ENCODE results near the gene COL9A3. TPM values are rescaled to one million over a fixed set of nuclear protein-coding genes. Genes with fewer than 3 reads are reported as not detected.

Gene COL9A3
- total RNA-seq, 5 donors from 2014 or later (not counting 1 experiment from before 2014, with no cell fraction given): 0.51 to 2.1 (median 0.75) TPM; not detected in 1

GRCh38 chr20:62784497-62784896, 32.4 kb upstream of the COL9A3 start:
- POLR2A ChIA-PET: no interaction called here

GRCh38 chr20:62785393-62785792, 31.5 kb upstream of the COL9A3 start:
- H3K36me3 ChIP-seq (ENCODE audit: control insufficient read depth in 2 of 2, extremely low read depth in 1 of 2, insufficient read depth in 1 of 2, low read length in 1 of 2): no peaks in the 10 kb centered on the region
- 88% methylated on average over 9 of the region's 11 CpGs for WGBS (ENCODE audit: insufficient coverage)
- H3K27me3 ChIP-seq (replicated peaks in 1 of 2; ENCODE audit: control insufficient read depth in 2 of 2, extremely low read depth in 1 of 2, insufficient read depth in 2 of 2, low read length in 1 of 2): peaks cover 0 to 4% of the 10 kb centered on the region in 2 experiments
- CTCF ChIA-PET: no interaction called here
- Mint-ChIP-seq H3K27me3 (no peaks in the 10 kb centered on the region), H3K9me3 (no peaks in the 10 kb centered on the region), H3K4me3 (no peak overlapping the region), H3K36me3 (no peaks in the 10 kb centered on the region), H3K4me1 (peaks cover 2 to 5% (median 5%) of the 10 kb centered on the region in 3 donors), H3K27ac (no peak overlapping the region)
- POLR2A ChIA-PET: no interaction called here
- DNase-seq: no peak
- no peaks in the 10 kb centered on the region for H3K9me3 ChIP-seq
- H3K4me1 ChIP-seq (ENCODE audit: control insufficient read depth in 1 of 2, extremely low read depth in 1 of 2, insufficient read depth in 2 of 2, low read length in 2 of 2): peaks cover 0 to 4% of the 10 kb centered on the region in 2 experiments
- H3K27ac ChIP-seq (ENCODE audit: low read length): no peak overlapping the region
- H3K4me3 ChIP-seq (ENCODE audit: control insufficient read depth in 1 of 2, extremely low read depth in 1 of 2, low read length in 1 of 2): no peak overlapping the region
- ATAC-seq (replicated peaks in 1 of 4): no peak

More at GRCh38 chr20:62784497-62784896, 32.4 kb upstream of the COL9A3 start:
- no peaks in the 10 kb centered on the region for H3K9me3 ChIP-seq
- peaks cover 0 to 4% of the 10 kb centered on the region in 2 experiments for H3K4me1 ChIP-seq (ENCODE audit: control insufficient read depth in 1 of 2, extremely low read depth in 1 of 2, insufficient read depth in 2 of 2, low read length in 2 of 2)
- H3K27me3 Mint-ChIP-seq: no peaks in the 10 kb centered on the region
- DNase-seq (no peak), ATAC-seq (replicated peaks in 1 of 4) (no peak)
- H3K9me3 Mint-ChIP-seq: no peaks in the 10 kb centered on the region
- H3K27me3 ChIP-seq (replicated peaks in 1 of 2; ENCODE audit: control insufficient read depth in 2 of 2, extremely low read depth in 1 of 2, insufficient read depth in 2 of 2, low read length in 1 of 2): peaks cover 0 to 4% of the 10 kb centered on the region in 2 experiments
- no peak overlapping the region for H3K27ac Mint-ChIP-seq
- H3K27ac ChIP-seq (ENCODE audit: low read length): no peak overlapping the region
- H3K36me3 Mint-ChIP-seq: no peaks in the 10 kb centered on the region
- no peak overlapping the region for H3K4me3 ChIP-seq (ENCODE audit: control insufficient read depth in 1 of 2, extremely low read depth in 1 of 2, low read length in 1 of 2)
- H3K4me1 Mint-ChIP-seq: peaks cover 2 to 5% (median 5%) of the 10 kb centered on the region in 3 donors
- no peak overlapping the region for H3K4me3 Mint-ChIP-seq
- CTCF ChIA-PET: no interaction called here
- no peaks in the 10 kb centered on the region for H3K36me3 ChIP-seq (ENCODE audit: control insufficient read depth in 2 of 2, extremely low read depth in 1 of 2, insufficient read depth in 1 of 2, low read length in 1 of 2)
- 94% methylated on average over 12 of the region's 16 CpGs for WGBS (ENCODE audit: insufficient coverage)

DNA sequence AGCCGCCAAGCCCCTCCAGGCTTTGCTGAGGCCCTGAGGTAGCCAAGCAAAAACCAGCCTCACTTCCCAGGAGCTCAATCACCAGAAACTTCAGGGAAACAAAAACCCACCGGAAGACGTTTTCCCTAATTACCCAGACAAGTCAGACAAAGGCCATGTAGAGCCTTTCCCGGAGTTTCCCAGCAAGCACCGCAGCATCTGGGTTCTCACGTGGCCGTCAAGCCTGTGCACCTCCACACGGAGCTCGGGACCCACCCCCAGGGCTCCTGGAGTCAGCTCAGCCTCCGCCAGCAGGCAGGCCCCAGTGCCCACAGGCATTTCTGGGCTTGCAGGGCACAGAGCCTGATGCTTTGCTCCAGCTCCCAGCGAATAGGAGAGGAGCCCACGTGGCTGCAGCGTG, 30.7 kb upstream of the COL9A3 start:
- Histone ChIP-seq H3K4me3 (ENCODE audit: control insufficient read depth in 1 of 2, extremely low read depth in 1 of 2, low read length in 1 of 2) (no peak overlapping the region), H3K9me3 (no peaks in the 10 kb centered on the region), H3K4me1 (ENCODE audit: control insufficient read depth in 1 of 2, extremely low read depth in 1 of 2, insufficient read depth in 2 of 2, low read length in 2 of 2) (peaks cover under 1 to 5% of the 10 kb centered on the region in 2 experiments), H3K27me3 (replicated peaks in 1 of 2; ENCODE audit: control insufficient read depth in 2 of 2, extremely low read depth in 1 of 2, insufficient read depth in 2 of 2, low read length in 1 of 2) (peaks cover 0 to 4% of the 10 kb centered on the region in 2 experiments), H3K36me3 (ENCODE audit: control insufficient read depth in 2 of 2, extremely low read depth in 1 of 2, insufficient read depth in 1 of 2, low read length in 1 of 2) (no peaks in the 10 kb centered on the region), H3K27ac (ENCODE audit: low read length) (no peak overlapping the region)
- WGBS (ENCODE audit: insufficient coverage): 83% methylated on average over 13 of the region's 13 CpGs
- POLR2A ChIA-PET: no interaction called here
- no peaks in the 10 kb centered on the region for H3K9me3 Mint-ChIP-seq
- ATAC-seq (replicated peaks in 1 of 4): no peak
- CTCF ChIA-PET: interaction anchor here in 1 of 2 donors (0.6 kb wide), 1 partner anchor 157 kb away, joined by 3 read pairs; no protein-coding TSS in a partner anchor
- no peak overlapping the region for H3K27ac Mint-ChIP-seq
- H3K36me3 Mint-ChIP-seq: no peaks in the 10 kb centered on the region
- H3K27me3 Mint-ChIP-seq: no peaks in the 10 kb centered on the region
- H3K4me3 Mint-ChIP-seq: no peak overlapping the region
- no peak for DNase-seq
- peaks cover 3 to 6% (median 6%) of the 10 kb centered on the region in 3 donors for H3K4me1 Mint-ChIP-seq

- no peaks in the 10 kb centered on the region for H3K36me3 ChIP-seq (ENCODE audit: control insufficient read depth in 2 of 2, extremely low read depth in 1 of 2, insufficient read depth in 1 of 2, low read length in 1 of 2)
- H3K27ac ChIP-seq (ENCODE audit: low read length): no peak overlapping the region
- DNase-seq (no peak), ATAC-seq (replicated peaks in 1 of 4) (no peak)
- ChIA-PET POLR2A (no interaction called here), CTCF (no interaction called here)
- no peak overlapping the region for H3K4me3 ChIP-seq (ENCODE audit: control insufficient read depth in 1 of 2, extremely low read depth in 1 of 2, low read length in 1 of 2)
- Mint-ChIP-seq H3K4me3 (no peak overlapping the region), H3K9me3 (no peaks in the 10 kb centered on the region), H3K27ac (peak overlapping the region in 1 of 2 donors; percentile 8), H3K27me3 (no peaks in the 10 kb centered on the region), H3K36me3 (no peaks in the 10 kb centered on the region), H3K4me1 (peaks cover 10 to 13% (median 13%) of the 10 kb centered on the region in 3 donors)
- H3K9me3 ChIP-seq: no peaks in the 10 kb centered on the region
- H3K27me3 ChIP-seq (replicated peaks in 1 of 2; ENCODE audit: control insufficient read depth in 2 of 2, extremely low read depth in 1 of 2, insufficient read depth in 2 of 2, low read length in 1 of 2): peaks cover 0 to 7% of the 10 kb centered on the region in 2 experiments
- peaks cover 2 to 15% of the 10 kb centered on the region in 2 experiments for H3K4me1 ChIP-seq (ENCODE audit: control insufficient read depth in 1 of 2, extremely low read depth in 1 of 2, insufficient read depth in 2 of 2, low read length in 2 of 2)
- 40% methylated on average over 1 of the region's 7 CpGs for WGBS (ENCODE audit: insufficient coverage)
Measured at GRCh38 chr20:62787321-62787720, 29.5 kb upstream of the COL9A3 start.

DNA sequence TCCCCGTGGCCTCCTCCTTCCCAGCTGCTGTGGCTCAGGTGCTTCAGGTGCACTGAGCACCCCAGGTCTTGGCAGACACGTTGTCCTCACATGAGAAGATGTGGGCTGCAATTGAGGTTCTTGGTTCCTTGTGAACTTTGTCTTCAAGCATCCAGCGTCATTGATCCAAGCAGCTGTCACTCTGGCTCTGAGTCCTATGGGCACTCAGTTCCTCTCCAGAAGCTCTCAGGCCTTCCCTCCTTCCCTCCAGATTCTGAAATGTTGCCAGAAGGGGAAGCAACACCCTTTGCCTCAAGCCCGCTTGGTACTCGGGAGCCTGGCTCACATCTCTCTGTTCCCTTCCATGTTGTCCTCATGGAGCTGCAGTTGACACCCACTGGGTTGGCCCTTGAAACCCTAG, 29.0 kb upstream of the COL9A3 start:
- H3K27ac Mint-ChIP-seq: no peak overlapping the region
- peaks cover 8 to 11% (median 11%) of the 10 kb centered on the region in 3 donors for H3K4me1 Mint-ChIP-seq

DNA sequence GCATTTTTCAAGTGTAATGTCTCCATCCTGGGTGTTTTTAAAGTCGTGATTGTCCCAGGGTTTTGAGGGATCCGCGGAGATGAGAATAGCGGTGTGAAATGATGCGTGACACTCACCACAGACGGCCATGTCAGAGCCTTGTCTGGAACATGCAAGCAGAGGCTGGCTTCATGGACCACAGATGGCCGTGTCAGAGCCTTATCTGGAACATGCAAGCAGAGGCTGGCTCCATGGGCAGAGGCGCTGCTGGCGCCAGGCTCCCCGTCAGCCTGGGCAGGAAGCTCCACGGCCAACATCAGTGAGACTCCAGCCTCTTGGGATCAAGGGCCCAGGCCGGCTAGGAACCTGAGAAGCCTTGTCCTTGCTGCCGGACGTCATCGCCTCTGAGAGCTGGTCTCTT, 28.2 kb upstream of the COL9A3 start:
- CTCF ChIA-PET: interaction anchor here (0.6 kb wide), 4 partner anchors 20 to 816 kb away, joined by 3 read pairs; no protein-coding TSS in a partner anchor
- POLR2A ChIA-PET: no interaction called here
- no peaks in the 10 kb centered on the region for H3K36me3 ChIP-seq (ENCODE audit: control insufficient read depth in 2 of 2, extremely low read depth in 1 of 2, insufficient read depth in 1 of 2, low read length in 1 of 2)
- WGBS (ENCODE audit: insufficient coverage): 86% methylated on average over 15 of the region's 15 CpGs
- Mint-ChIP-seq H3K4me3 (no peak overlapping the region), H3K9me3 (no peaks in the 10 kb centered on the region), H3K27ac (no peak overlapping the region), H3K4me1 (peaks cover 13 to 19% (median 17%) of the 10 kb centered on the region in 3 donors), H3K36me3 (no peaks in the 10 kb centered on the region), H3K27me3 (no peaks in the 10 kb centered on the region)
- DNase-seq (no peak), ATAC-seq (replicated peaks in 1 of 4) (no peak)
- H3K9me3 ChIP-seq: no peaks in the 10 kb centered on the region
- peaks cover 3 to 21% of the 10 kb centered on the region in 2 experiments for H3K4me1 ChIP-seq (ENCODE audit: control insufficient read depth in 1 of 2, extremely low read depth in 1 of 2, insufficient read depth in 2 of 2, low read length in 2 of 2)
- peaks cover 0 to 7% of the 10 kb centered on the region in 2 experiments for H3K27me3 ChIP-seq (replicated peaks in 1 of 2; ENCODE audit: control insufficient read depth in 2 of 2, extremely low read depth in 1 of 2, insufficient read depth in 2 of 2, low read length in 1 of 2)
- H3K27ac ChIP-seq (ENCODE audit: low read length): no peak overlapping the region
- H3K4me3 ChIP-seq (ENCODE audit: control insufficient read depth in 1 of 2, extremely low read depth in 1 of 2, low read length in 1 of 2): no peak overlapping the region

More for the DNA sequence above, 29.0 kb upstream of the COL9A3 start:
- no peak for ATAC-seq (replicated peaks in 1 of 4)
- Histone ChIP-seq H3K9me3 (no peaks in the 10 kb centered on the region), H3K4me1 (ENCODE audit: control insufficient read depth in 1 of 2, extremely low read depth in 1 of 2, insufficient read depth in 2 of 2, low read length in 2 of 2) (peaks cover 2 to 15% of the 10 kb centered on the region in 2 experiments), H3K36me3 (ENCODE audit: control insufficient read depth in 2 of 2, extremely low read depth in 1 of 2, insufficient read depth in 1 of 2, low read length in 1 of 2) (no peaks in the 10 kb centered on the region), H3K27ac (ENCODE audit: low read length) (no peak overlapping the region), H3K27me3 (replicated peaks in 1 of 2; ENCODE audit: control insufficient read depth in 2 of 2, extremely low read depth in 1 of 2, insufficient read depth in 2 of 2, low read length in 1 of 2) (peaks cover 0 to 7% of the 10 kb centered on the region in 2 experiments), H3K4me3 (ENCODE audit: control insufficient read depth in 1 of 2, extremely low read depth in 1 of 2, low read length in 1 of 2) (no peak overlapping the region)
- no peaks in the 10 kb centered on the region for H3K36me3 Mint-ChIP-seq
- H3K4me3 Mint-ChIP-seq: no peak overlapping the region
- WGBS (ENCODE audit: insufficient coverage): 93% methylated on average over 4 of the region's 5 CpGs
- ChIA-PET POLR2A (no interaction called here), CTCF (no interaction called here)
- no peaks in the 10 kb centered on the region for H3K9me3 Mint-ChIP-seq
- DNase-seq: no peak
- no peaks in the 10 kb centered on the region for H3K27me3 Mint-ChIP-seq
